Effector memory CD4-positive, alpha-beta T cell (primary cell): ENCODE data around the gene ZNF544.

Experiments
- DNase-seq, 3 donors: peaks; one replicate each; pipeline ENCODE4 v3.0.0-alpha.2; 2020
- H3K27ac ChIP-seq: 2 replicates; pipeline ENCODE4 v1.7.0; 2013; ENCODE audit warnings: mild to moderate bottlenecking, low read length, moderate library complexity; ENCODE audit not compliant: insufficient read depth, poor library complexity, severe bottlenecking
- H3K27me3 ChIP-seq: replicated peaks from 2 replicates; pipeline ENCODE4 v1.7.0; 2013; ENCODE audit warnings: mild to moderate bottlenecking, low read length; ENCODE audit not compliant: insufficient read depth, control insufficient read depth, poor library complexity, severe bottlenecking
- H3K36me3 ChIP-seq: 2 replicates; pipeline ENCODE4 v1.7.0; 2013; ENCODE audit warnings: mild to moderate bottlenecking, low read length, moderate library complexity; ENCODE audit not compliant: control insufficient read depth, insufficient read depth
- H3K4me1 ChIP-seq: 2 replicates; pipeline ENCODE4 v1.7.0; 2013; ENCODE audit warnings: low read length, mild to moderate bottlenecking; ENCODE audit not compliant: control insufficient read depth, insufficient read depth, poor library complexity, severe bottlenecking
- H3K4me3 ChIP-seq: 2 replicates; pipeline ENCODE4 v1.7.0; 2013; ENCODE audit warnings: low read length, low read depth, mild to moderate bottlenecking; ENCODE audit not compliant: insufficient read depth, poor library complexity, severe bottlenecking
- H3K9me3 ChIP-seq: 2 replicates; pipeline ENCODE4 v1.7.0; 2013; ENCODE audit warnings: mild to moderate bottlenecking, low read length, moderate library complexity; ENCODE audit not compliant: control insufficient read depth

ZNF544 gene

DNA sequence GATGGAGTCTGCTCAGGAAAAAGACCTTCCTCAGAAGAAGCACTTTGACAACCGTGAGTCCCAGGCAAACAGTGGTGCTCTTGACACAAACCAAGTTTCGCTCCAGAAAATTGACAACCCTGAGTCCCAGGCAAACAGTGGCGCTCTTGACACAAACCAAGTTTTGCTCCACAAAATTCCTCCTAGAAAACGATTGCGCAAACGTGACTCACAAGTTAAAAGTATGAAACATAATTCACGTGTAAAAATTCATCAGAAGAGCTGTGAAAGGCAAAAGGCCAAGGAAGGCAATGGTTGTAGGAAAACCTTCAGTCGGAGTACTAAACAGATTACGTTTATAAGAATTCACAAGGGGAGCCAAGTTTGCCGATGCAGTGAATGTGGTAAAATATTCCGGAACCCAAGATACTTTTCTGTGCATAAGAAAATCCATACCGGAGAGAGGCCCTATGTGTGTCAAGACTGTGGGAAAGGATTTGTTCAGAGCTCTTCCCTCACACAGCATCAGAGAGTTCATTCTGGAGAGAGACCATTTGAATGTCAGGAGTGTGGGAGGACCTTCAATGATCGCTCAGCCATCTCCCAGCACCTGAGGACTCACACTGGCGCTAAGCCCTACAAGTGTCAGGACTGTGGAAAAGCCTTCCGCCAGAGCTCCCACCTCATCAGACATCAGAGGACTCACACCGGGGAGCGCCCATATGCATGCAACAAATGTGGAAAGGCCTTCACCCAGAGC lies 16.2 kb upstream of the ZNF544 start:
- Histone ChIP-seq H3K4me3 (no peak overlapping the region), H3K27ac (no peak overlapping the region), H3K4me1 (no peaks in the 10 kb centered on the region), H3K9me3 (peaks cover 89% of the 10 kb centered on the region), H3K27me3 (no peaks in the 10 kb centered on the region), H3K36me3 (peaks cover 56% of the 10 kb centered on the region)
- no peak for DNase-seq

DNA sequence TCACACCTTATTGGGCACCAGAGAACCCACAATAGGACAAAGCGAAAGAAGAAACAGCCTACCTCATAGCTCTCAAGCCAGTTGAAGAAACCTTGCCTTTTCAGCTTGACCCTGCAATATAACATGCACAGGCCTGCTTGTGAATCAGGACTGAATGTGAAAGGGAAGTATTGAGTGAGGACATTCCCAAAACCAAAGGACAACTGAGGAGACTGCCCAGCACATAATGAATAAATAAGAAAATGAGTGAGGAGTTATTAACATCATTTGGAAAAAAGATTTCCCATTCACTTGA lies 15.7 kb upstream of the ZNF544 start:
- Histone ChIP-seq H3K36me3 (peaks cover 51% of the 10 kb centered on the region), H3K4me1 (no peaks in the 10 kb centered on the region), H3K27ac (no peak overlapping the region), H3K4me3 (no peak overlapping the region), H3K9me3 (peaks cover 84% of the 10 kb centered on the region), H3K27me3 (no peaks in the 10 kb centered on the region)
- no peak for DNase-seq

GRCh38 chr19:58217069-58217481 lies 11.6 kb upstream of the ZNF544 start:
- Histone ChIP-seq H3K4me3 (no peak overlapping the region), H3K27ac (no peak overlapping the region)
- DNase-seq = no peak

DNA sequence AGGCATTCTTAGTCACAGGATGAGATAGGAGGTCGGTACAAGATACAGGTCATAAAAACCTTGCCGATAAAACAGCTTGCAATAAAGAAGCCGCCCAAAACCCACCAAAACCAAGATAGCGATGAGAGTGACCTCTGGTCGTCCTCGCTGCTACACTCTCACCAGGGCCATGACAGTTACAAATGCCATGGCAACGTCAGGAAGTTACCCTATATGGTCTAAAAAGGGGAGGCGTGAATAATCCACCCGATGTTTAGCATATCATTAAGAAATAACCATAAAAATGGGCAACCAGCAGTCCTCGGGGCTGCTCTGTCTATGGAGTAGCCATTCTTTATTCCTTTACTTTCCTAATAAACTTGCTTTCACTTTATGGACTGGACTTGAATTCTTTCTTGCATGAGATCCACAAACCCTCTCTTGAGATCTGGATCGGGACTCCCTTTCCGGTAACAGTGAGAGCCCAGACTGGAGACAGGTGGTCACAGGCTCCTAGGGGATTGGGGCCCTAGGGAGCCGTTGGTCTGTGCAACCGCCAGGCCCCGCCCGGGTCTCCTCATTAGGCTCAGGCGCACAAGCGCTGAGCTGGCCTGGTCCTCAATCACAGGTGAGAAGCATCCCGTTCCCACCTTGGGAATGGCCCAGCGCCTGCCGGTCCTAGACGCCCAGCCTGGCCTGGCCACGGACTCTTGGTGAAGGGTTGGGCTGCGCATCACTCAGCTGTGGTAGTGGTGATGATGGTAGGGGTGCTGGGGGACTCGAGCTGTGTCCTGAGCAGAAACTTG lies 10.9 kb upstream of the ZNF544 start:
- peaks cover 37% of the 10 kb centered on the region for H3K9me3 ChIP-seq
- H3K27ac ChIP-seq = no peak overlapping the region
- no peak for DNase-seq
- peaks cover 3% of the 10 kb centered on the region for H3K36me3 ChIP-seq
- no peaks in the 10 kb centered on the region for H3K4me1 ChIP-seq
- no peaks in the 10 kb centered on the region for H3K27me3 ChIP-seq
- H3K4me3 ChIP-seq = no peak overlapping the region

More at GRCh38 chr19:58217069-58217481, 11.6 kb upstream of the ZNF544 start:
- Histone ChIP-seq H3K36me3 (peaks cover 10% of the 10 kb centered on the region), H3K27me3 (no peaks in the 10 kb centered on the region), H3K4me1 (no peaks in the 10 kb centered on the region), H3K9me3 (peaks cover 44% of the 10 kb centered on the region)

- H3K36me3 ChIP-seq = no peaks in the 10 kb centered on the region
Measured at GRCh38 chr19:58218899-58219298, 9.8 kb upstream of the ZNF544 start.

GRCh38 chr19:58227964-58228584 lies 640 bp upstream of the ZNF544 start:
- no peaks in the 10 kb centered on the region for H3K9me3 ChIP-seq
- DNase-seq = no peak
- H3K27me3 ChIP-seq = no peaks in the 10 kb centered on the region
- H3K4me1 ChIP-seq = peaks cover 8% of the 10 kb centered on the region
- H3K27ac ChIP-seq = peak overlapping the region; percentile 43
- H3K36me3 ChIP-seq = peaks cover 29% of the 10 kb centered on the region
- H3K4me3 ChIP-seq = peak overlapping the region; percentile 88

More at GRCh38 chr19:58218899-58219298, 9.8 kb upstream of the ZNF544 start:
- peak in 2 of 3 donors; percentile 9 to 23 for DNase-seq
- no peaks in the 10 kb centered on the region for H3K4me1 ChIP-seq
- no peaks in the 10 kb centered on the region for H3K27me3 ChIP-seq
- H3K4me3 ChIP-seq = no peak overlapping the region
- peaks cover 26% of the 10 kb centered on the region for H3K9me3 ChIP-seq
- no peak overlapping the region for H3K27ac ChIP-seq

- no peak for DNase-seq
- Histone ChIP-seq H3K27ac (peak overlapping the region; percentile 43), H3K4me1 (peaks cover 8% of the 10 kb centered on the region)
Measured at GRCh38 chr19:58229255-58229639, 533 bp downstream of the ZNF544 start.

DNA sequence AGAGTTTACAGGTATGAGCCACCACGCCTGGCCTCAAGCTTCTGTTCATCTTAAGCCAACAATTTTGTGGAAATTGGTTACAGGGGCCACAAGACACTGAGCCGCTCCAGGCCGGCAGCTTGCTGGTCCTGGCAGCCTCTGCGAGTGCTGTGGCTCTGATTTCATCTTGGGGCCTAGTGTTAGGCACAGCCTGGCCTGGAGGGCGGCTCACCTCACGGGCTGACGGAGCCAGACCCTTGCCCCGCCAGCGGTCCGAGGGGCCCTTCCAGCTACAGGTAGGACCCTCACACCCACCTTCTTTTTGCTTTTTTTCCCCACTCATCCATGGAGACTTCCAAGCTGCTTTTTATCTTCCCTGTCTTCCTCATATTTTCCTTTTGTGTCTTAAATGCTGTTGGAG lies 8.6 kb downstream of the ZNF544 start:
- H3K27ac ChIP-seq = no peak overlapping the region
- no peak overlapping the region for H3K4me3 ChIP-seq
- H3K9me3 ChIP-seq = peaks cover 26% of the 10 kb centered on the region
- no peaks in the 10 kb centered on the region for H3K27me3 ChIP-seq
- no peaks in the 10 kb centered on the region for H3K4me1 ChIP-seq
- DNase-seq = no peak
- H3K36me3 ChIP-seq = peaks cover 55% of the 10 kb centered on the region

More at GRCh38 chr19:58229255-58229639, 533 bp downstream of the ZNF544 start:
- Histone ChIP-seq H3K27me3 (no peaks in the 10 kb centered on the region), H3K36me3 (peaks cover 39% of the 10 kb centered on the region), H3K9me3 (no peaks in the 10 kb centered on the region), H3K4me3 (peak overlapping the region; percentile 88)

DNA sequence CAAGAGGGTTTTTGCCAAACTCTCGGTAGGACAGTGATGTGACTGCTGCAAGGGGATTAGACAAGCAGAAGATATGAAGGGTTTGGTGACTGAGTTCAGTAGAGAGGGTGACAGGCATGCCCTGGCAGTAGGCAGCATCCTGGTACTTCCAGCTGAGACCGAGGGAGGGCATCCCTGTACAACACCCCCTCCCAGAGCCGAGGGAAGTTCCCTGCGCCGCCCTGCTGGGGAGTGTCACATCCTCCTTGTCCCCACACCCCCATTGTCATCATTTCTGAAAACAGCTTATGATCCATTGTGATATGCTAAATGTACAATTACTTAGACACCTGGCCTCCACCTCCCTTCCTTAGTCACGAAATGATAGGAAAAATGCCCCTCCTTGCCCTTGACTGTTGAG lies 14.6 kb downstream of the ZNF544 start:
- no peak overlapping the region for H3K4me3 ChIP-seq
- H3K27me3 ChIP-seq = no peaks in the 10 kb centered on the region
- H3K27ac ChIP-seq = no peak overlapping the region
- H3K4me1 ChIP-seq = no peaks in the 10 kb centered on the region
- H3K36me3 ChIP-seq = peaks cover 75% of the 10 kb centered on the region
- no peak for DNase-seq
- H3K9me3 ChIP-seq = peaks cover 45% of the 10 kb centered on the region

- Histone ChIP-seq H3K27me3 (no peaks in the 10 kb centered on the region), H3K27ac (no peak overlapping the region), H3K9me3 (peaks cover 63% of the 10 kb centered on the region), H3K4me1 (no peaks in the 10 kb centered on the region), H3K36me3 (peaks cover 95% of the 10 kb centered on the region), H3K4me3 (no peak overlapping the region)
- no peak for DNase-seq
Measured at GRCh38 chr19:58248886-58249285, 20.2 kb downstream of the ZNF544 start.
